Right cardiac atrium (tissue), 5 donors: ENCODE data around the gene INPP4B. TPM values are rescaled to one million over a fixed set of nuclear protein-coding genes. Genes with fewer than 3 reads are reported as not detected.

Experiments
- ATAC-seq, 2 donors: fragments of 200-7000 bp; cut with Tn5 transposase; one replicate each; pipeline versions ENCODE4 v1.8.0 to v1.9.1; 2020; ENCODE audit warnings: moderate library complexity in 2 of 2, mild to moderate bottlenecking in 1 of 2
- DNase-seq, 3 donors: peaks; one replicate each; pipeline ENCODE4 v3.0.0-alpha.2; 2020
- H3K27ac ChIP-seq: one replicate; pipeline ENCODE4 v1.5.1; 2013; ENCODE audit warnings: mild to moderate bottlenecking, low read length, control low read depth, moderate library complexity
- H3K27me3 ChIP-seq: one replicate; pipeline ENCODE4 v1.6.1; 2013; ENCODE audit not compliant: control insufficient read depth, insufficient read depth
- H3K4me1 ChIP-seq: one replicate; pipeline ENCODE4 v1.6.1; 2013; ENCODE audit warnings: low read length; ENCODE audit not compliant: control insufficient read depth, insufficient read depth
- H3K4me3 ChIP-seq: one replicate; pipeline ENCODE4 v1.5.1; 2013; ENCODE audit warnings: low read length, control low read depth
- H3K9me3 ChIP-seq: one replicate; pipeline ENCODE4 v1.6.1; 2013; ENCODE audit warnings: low read length; ENCODE audit not compliant: control insufficient read depth
- WGBS: extraction: QIAGEN DNeasy Blood & Tissue Kit; methylation state at CpG from one replicate; pipeline ENCODE4 v1.1.7; 2013; 5-methylcytosine and 5-hydroxymethylcytosine counted together
- intact Hi-C, 4 donors: fragments of 100-400 bp; cut with DNase I; formaldehyde crosslinking; loops; one replicate each; pipeline versions ENCODE4 v1.11.0 to v1.14.0; 2022 to 2023
- polyA plus RNA-seq: library from polyadenylated mRNA; stranded (reverse); fragments of 200-250 nt; gene quantifications from one replicate; pipeline ENCODE4 v1.2.3, GENCODE V29; 2013
- total RNA-seq, 4 donors: library from RNA; stranded (reverse); fragmentation: NEBNext Ultra II Directional; extraction: Animal tissue kit (Norgen Biotek cat#: 25700); gene quantifications; one replicate each; pipeline ENCODE4 v1.2.1, GENCODE V29; 2021
- donor health status: healthy with polysubstance abuse.
- donor health status: DM: no; HTN: yes; CAD: no.
- donor health status: DM: no; HTN: no; CAD: no.
- donor health status: DM: no; HTN: yes; CAD: no; lungs with severe emphysema.
- donor health status: DM: yes; HTN: yes; CAD: no.

INPP4B gene
- total and polyA plus RNA-seq, 5 donors, result 2.9 to 13.2 (median 7.0) TPM

DNA sequence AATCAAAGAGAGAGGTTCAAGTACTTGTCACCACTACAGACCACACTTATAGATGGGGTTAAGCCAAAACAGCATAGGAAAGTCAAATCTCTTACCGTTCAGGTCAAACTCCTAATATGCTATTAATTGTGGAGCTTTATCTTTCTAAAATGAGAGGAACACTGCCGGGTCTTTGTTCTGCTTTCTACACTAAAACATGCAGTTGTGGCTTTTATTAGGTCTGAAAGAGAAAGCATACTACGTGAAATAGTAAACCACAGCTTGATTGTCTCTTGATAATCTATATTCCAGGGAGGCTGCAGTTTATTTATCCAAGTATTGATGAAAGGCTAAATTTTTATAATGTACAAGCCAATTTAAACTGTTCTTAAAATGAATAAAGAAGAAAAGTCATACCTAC is 12.3 kb upstream of the INPP4B start:
- Histone ChIP-seq H3K27me3 (no peaks in the 10 kb centered on the region), H3K9me3 (no peaks in the 10 kb centered on the region), H3K27ac (no peak overlapping the region), H3K4me1 (no peaks in the 10 kb centered on the region), H3K4me3 (no peak overlapping the region)
- ATAC-seq (no peak), DNase-seq (no peak)
- intact Hi-C loops, result no loop called here
- WGBS, result 41% methylated on average over 3 of the region's 3 CpGs

DNA sequence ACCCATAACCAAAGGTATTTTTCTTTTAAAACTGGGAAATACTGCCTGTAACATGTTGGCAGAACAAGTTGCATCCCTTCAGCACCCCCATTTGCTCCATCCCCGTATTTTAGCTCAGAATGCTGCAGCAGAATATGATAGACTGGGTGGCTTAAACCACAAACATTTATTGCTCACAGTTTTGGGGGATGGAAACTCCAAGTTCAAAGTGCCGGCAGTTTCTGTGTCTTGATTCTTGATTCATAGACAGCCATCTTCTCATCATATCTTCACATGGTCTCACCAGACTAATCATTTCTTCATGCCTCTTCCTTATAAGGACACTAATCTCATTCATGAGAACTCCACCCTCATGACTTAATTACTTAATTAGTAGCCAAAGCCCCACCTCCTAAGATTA is 10.5 kb upstream of the INPP4B start:
- Histone ChIP-seq H3K27me3 (no peaks in the 10 kb centered on the region), H3K4me3 (no peak overlapping the region), H3K27ac (no peak overlapping the region), H3K9me3 (no peaks in the 10 kb centered on the region), H3K4me1 (no peaks in the 10 kb centered on the region)
- ATAC-seq (no peak), DNase-seq (no peak)
- 91% methylated on average over 2 of the region's 2 CpGs for WGBS
- intact Hi-C loops, result no loop called here

GRCh38 chr4:142850478-142850877 is 4.4 kb upstream of the INPP4B start:
- ATAC-seq (no peak), DNase-seq (no peak)
- 84% methylated on average over 4 of the region's 4 CpGs for WGBS
- Histone ChIP-seq H3K4me1 (no peaks in the 10 kb centered on the region), H3K27ac (no peak overlapping the region), H3K9me3 (no peaks in the 10 kb centered on the region), H3K4me3 (no peak overlapping the region), H3K27me3 (no peaks in the 10 kb centered on the region)
- intact Hi-C loops, result no loop called here

- 5% methylated on average over 50 of the region's 50 CpGs for WGBS
- Histone ChIP-seq H3K9me3 (no peaks in the 10 kb centered on the region), H3K27me3 (no peaks in the 10 kb centered on the region), H3K4me1 (no peaks in the 10 kb centered on the region), H3K4me3 (peak overlapping the region; percentile 72), H3K27ac (peak overlapping the region; percentile 22)
- intact Hi-C loops, result loop anchor here in 2 of 4 donors (10.0 kb wide), 2 partner anchors 492 to 722 kb away; no protein-coding TSS in a partner anchor
- peak in 2 of 3 donors; percentile 45 to 59 for DNase-seq
- peak; percentile 68 to 73 for ATAC-seq
These were observed 862 bp upstream of the INPP4B start for GRCh38 chr4:142846729-142847596.

DNA sequence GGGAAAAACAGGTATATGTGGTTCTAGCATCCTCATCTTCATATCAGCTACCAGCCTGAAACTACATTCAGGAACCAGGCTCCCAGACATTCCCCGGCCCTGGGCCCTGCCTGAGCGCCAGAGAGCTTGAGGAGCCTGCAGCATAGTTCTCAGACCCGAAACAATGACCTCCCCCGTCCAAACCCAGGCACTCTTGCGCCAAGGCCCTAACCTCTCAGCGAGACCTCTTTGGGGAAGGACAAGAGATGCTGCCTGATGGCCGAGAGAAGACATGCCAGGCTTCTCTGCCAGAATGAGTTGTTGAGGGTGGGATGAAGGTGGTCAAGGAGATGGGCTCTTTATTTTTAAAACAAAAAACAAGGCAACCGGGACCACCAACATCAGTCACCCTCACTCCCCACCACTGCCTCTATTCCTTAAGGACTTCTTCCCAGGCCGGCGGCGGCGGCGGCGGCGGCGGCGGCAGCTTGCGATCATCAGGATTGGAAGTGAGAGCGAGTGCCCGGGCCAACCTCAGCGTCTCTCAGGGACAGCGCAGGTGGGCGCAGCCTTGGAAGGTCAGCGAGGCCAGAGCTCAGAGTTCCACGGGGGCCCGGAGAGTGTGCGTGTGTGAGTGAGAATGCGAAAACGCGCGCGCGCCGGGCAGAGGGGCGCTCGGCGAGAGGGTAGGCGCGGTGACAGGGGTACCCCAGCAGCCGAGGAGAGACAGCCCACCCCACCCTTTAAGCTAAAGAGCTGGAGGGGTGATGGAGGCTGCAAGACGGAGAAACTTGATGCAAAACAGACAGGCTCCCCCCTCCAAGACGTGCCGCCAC is 601 bp downstream of the INPP4B start:
- no peaks in the 10 kb centered on the region for H3K27me3 ChIP-seq
- DNase-seq (peak in 2 of 3 donors; percentile 53 to 57), ATAC-seq (peak in 1 of 2 donors; percentile 35)
- no peaks in the 10 kb centered on the region for H3K4me1 ChIP-seq
- no peaks in the 10 kb centered on the region for H3K9me3 ChIP-seq
- 5% methylated on average over 43 of the region's 43 CpGs for WGBS
- H3K4me3 ChIP-seq, result peak overlapping the region; percentile 72
- H3K27ac ChIP-seq, result peak overlapping the region; percentile 22
- intact Hi-C loops, result loop anchor here in 2 of 4 donors (10.0 kb wide), 2 partner anchors 491 to 721 kb away; no protein-coding TSS in a partner anchor

DNA sequence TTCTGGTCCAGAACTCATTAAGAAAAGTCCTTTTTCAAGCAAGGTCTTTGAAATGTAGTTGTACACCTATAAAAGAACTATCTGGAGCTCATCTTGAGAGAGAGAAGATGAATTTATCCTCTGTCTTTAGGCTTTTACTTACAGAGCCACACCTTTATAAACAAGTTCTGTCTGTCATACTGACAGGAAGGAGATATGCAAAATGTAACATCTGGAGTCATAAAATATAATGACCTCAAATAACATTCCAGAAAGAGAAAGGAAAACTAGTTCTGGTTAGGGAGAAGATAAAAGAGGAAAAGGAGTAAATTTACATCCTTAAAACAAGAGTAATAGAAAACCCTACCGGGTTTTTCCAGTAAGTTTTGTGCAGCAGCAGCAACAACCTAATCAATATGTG is 1.3 kb downstream of the INPP4B start:
- intact Hi-C loops, result loop anchor here in 3 of 4 donors (5.0 to 10.0 kb wide), 3 partner anchors 490 to 720 kb away; no protein-coding TSS in a partner anchor
- Histone ChIP-seq H3K4me1 (no peaks in the 10 kb centered on the region), H3K27ac (no peak overlapping the region), H3K9me3 (no peaks in the 10 kb centered on the region), H3K4me3 (peak overlapping the region; percentile 72), H3K27me3 (no peaks in the 10 kb centered on the region)
- WGBS, result 63% methylated on average over 1 of the region's 1 CpG
- DNase-seq, result no peak
- no peak for ATAC-seq

GRCh38 chr4:142840516-142841123 is 5.5 kb downstream of the INPP4B start:
- Histone ChIP-seq H3K9me3 (no peaks in the 10 kb centered on the region), H3K4me3 (no peak overlapping the region), H3K4me1 (no peaks in the 10 kb centered on the region), H3K27me3 (no peaks in the 10 kb centered on the region), H3K27ac (no peak overlapping the region)
- no peak for ATAC-seq
- intact Hi-C loops, result loop anchor here in 3 of 4 donors (5.0 to 10.0 kb wide), 3 partner anchors 486 to 716 kb away; no protein-coding TSS in a partner anchor
- WGBS, result 80% methylated on average over 1 of the region's 1 CpG
- DNase-seq, result no peak

GRCh38 chr4:142838778-142839177 is 7.3 kb downstream of the INPP4B start:
- Histone ChIP-seq H3K4me3 (no peak overlapping the region), H3K27me3 (no peaks in the 10 kb centered on the region), H3K27ac (no peak overlapping the region), H3K9me3 (no peaks in the 10 kb centered on the region), H3K4me1 (no peaks in the 10 kb centered on the region)
- intact Hi-C loops, result no loop called here
- no peak for DNase-seq
- ATAC-seq, result no peak
- 95% methylated on average over 1 of the region's 1 CpG for WGBS

GRCh38 chr4:142832022-142832421 is 14.1 kb downstream of the INPP4B start:
- no peak for ATAC-seq
- intact Hi-C loops, result no loop called here
- no peak overlapping the region for H3K27ac ChIP-seq
- H3K4me1 ChIP-seq, result no peaks in the 10 kb centered on the region
- no peaks in the 10 kb centered on the region for H3K9me3 ChIP-seq
- no peaks in the 10 kb centered on the region for H3K27me3 ChIP-seq
- no peak overlapping the region for H3K4me3 ChIP-seq
- 54% methylated on average over 5 of the region's 5 CpGs for WGBS
- no peak for DNase-seq

DNA sequence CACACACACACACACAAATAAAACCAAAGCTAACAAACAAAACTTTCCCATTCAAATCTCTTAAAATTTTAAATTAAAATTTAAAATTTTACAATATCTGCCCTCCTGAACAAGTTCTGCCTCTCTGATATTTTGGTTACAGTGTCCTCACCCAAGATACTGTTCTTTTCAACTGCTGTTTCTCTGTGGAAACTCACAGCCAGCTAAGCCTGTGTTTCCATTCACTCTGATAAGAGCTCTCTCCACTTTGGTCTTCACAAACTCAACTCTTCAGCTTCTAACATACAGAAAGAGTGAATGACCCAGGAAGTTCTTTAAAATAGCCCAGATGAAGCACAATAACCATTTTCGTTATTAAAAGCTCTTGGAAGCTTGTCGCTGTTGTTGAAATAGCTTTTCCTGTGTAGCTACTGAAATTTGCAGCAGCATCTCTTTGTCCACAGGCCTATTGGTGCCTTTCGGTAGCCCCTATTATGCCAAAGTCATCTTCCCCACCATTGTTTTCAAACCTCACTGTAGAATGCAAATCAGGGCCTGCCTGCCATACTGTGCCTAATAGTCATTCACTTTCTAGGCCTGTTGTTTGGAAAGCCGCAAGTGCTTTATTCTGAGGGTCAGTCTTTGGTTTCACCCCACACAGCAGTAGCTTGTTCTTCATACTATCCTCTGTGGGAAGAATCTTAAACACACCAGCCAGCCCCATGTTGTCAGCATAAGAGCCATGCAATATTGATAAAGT is 19.4 kb downstream of the INPP4B start:
- no peaks in the 10 kb centered on the region for H3K4me1 ChIP-seq
- ATAC-seq (no peak), DNase-seq (no peak)
- H3K27ac ChIP-seq, result no peak overlapping the region
- H3K4me3 ChIP-seq, result no peak overlapping the region
- intact Hi-C loops, result no loop called here
- WGBS, result 90% methylated on average over 4 of the region's 4 CpGs
- H3K27me3 ChIP-seq, result no peaks in the 10 kb centered on the region
- no peaks in the 10 kb centered on the region for H3K9me3 ChIP-seq
